Caki2 (cell line): Measurements from ENCODE around the gene C22orf42. TPM values are rescaled to one million over a fixed set of nuclear protein-coding genes. Genes with fewer than 3 reads are reported as not detected.
"Not testable (repeated sequence)": the region's sequence is repeated elsewhere in the genome, so short reads cannot be mapped to it uniquely, and the experiment has no call there.

Experiments used
- DNase-seq: peaks from one replicate; pipeline ENCODE4 v3.0.0-alpha.2; 2015; ENCODE audit warnings: low read depth
- in situ Hi-C: cut with HindIII; loops from 2 replicates; pipeline ENCODE4 v1.10.0; 2016; ENCODE audit warnings: low sequenced_read_pairs, low pct_unique_long_range_greater_than_20kb, mixed read lengths
- total RNA-seq: library from RNA; depleted of rRNA; stranded (reverse); fragments of >200 nt; shearing (Covaris generic); gene quantifications from 2 replicates; pipeline ENCODE4 v1.2.3, GENCODE V29; 2014; ENCODE audit warnings: low replicate concordance

C22orf42 gene
- total RNA-seq, 1 experiment from 2014 or later = not detected

DNA sequence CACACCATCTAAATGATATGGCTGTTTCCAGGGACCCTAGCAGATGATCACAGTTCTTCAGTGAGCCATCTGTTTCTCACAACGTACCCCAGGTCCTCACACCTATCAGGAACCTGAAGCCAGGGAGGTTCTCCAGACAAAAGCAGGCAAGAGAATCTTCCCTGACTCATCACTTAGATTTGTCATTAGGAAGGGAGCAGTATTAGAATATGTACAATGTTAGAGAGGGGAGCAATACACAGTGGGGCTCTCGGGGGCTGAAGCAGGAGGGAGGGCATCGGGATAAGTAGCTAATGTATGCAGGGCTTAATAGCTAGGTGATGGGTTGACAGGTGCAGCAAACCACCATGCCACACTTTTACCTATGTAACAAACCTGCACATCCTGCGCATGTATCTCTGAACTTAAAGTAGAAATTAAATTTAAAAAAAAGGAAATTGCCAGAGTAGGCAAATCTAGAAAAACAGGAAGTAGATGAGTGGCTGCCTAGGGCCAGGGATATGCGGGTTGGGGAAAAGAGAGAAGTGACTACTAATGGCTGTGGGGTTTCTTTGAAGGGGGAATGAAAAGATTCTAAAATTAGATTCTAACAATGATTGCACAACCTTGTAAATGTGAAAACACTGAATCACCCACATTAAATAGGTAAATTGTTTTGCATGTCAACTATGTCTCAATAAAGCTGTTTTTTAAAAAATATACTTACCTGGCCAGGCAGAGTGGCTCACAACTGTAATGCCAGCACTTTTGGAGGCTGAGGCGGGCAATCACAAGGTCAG is 14.4 kb downstream of the C22orf42 start:
- no peak for DNase-seq
- in situ Hi-C loops = no loop called here

GRCh38 chr22:32142600-32142999 is 16.5 kb downstream of the C22orf42 start:
- in situ Hi-C loops = no loop called here

DNA sequence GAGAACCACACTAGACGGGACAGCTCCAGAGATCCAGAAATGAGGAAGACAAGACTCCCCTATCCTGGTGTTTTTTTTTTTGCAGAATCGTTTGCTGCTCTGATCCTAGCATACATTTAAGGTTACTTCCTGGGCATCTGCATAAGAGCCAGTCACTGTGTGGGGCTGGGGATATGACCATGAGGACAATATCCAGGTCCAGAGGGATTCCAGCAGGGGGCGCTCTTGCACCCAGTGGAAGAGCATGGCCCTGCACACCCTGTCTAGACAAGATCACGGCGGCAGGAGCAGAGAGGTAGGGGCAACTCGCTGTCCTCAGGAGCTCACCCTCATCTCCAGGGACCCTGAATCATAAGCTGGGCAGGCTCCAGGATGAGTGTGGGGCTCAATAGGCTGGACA is 18.4 kb downstream of the C22orf42 start:
- in situ Hi-C loops, DNase-seq: not testable (repeated sequence)

More at GRCh38 chr22:32142600-32142999, 16.5 kb downstream of the C22orf42 start:
- DNase-seq = no peak

DNA sequence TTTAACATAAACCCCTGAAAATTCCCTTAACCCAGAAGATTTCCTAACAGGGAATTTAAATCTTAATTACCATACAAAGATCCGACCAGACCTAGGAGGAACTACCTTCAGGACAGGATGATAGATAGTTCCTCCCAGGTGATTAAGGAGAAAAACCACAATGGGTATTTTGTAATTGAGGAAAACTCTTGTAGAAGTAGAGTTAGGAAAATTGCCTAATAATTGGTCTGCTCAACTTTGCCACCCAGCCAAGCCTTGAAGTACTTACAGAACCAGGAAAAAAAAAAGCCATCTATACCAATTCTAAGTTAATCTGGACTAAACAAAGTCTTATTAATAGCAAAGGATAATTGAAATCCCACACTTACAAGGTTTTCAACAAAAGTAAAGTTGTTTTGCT is 20.5 kb downstream of the C22orf42 start:
- in situ Hi-C loops, DNase-seq: not testable (repeated sequence)

DNA sequence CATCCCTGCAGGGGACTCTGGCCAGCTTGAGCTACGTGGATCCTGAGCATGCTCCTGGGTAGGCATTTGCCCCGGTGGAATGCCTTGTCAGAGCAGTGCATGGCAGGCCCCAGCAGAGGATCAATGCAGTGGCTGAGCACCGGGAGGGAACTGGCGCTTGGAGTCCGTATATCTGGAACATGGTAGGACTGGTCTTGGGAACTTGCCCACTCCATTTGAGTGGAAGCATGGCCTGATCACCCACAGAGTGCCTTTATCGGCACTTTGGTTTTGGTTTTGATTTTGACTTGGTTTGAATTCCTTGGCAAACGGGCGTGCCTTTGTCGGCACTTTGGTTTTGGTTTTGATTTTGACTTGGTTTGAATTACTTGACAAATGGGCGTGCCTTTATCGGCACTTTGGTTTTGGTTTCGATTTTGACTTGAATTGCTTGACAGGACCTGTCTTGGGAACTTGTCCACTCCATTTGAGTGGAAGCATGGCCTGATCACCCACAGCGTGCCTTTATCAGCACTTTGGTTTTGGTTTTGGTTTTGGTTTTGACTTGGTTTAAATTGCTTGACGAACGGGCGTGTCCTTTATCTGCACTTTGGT is 21.3 kb downstream of the C22orf42 start:
- DNase-seq = peak; percentile 70
- in situ Hi-C loops = not testable (repeated sequence)

- DNase-seq, in situ Hi-C loops: not testable (repeated sequence)
Measured at GRCh38 chr22:32136881-32137280, 22.2 kb downstream of the C22orf42 start.

- in situ Hi-C loops = not testable (repeated sequence)
- DNase-seq = peak; percentile 84
Measured at GRCh38 chr22:32135958-32136357, 23.1 kb downstream of the C22orf42 start.

DNA sequence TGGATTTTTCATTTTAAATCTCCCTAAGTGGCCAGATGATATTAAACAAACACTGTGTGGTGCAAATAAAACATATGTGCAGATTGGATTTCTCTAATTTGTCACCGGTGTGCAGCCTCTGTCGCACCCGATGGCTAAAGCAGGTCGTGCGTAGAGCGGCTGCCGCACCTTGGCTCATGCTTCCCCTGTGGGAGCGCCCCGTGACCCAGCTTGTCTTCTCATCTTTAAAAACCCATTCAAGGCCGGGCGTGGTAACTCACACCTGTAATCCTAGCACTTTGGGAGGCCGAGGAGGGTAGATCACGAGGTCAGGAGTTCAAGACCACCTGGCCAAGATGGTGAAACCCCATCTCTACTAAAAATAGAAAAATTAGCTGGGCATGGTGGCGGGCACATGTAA is 24.3 kb downstream of the C22orf42 start:
- in situ Hi-C loops, DNase-seq: not testable (repeated sequence)

GRCh38 chr22:32132783-32133182 is 26.3 kb downstream of the C22orf42 start:
- DNase-seq = no peak
- in situ Hi-C loops = no loop called here

- in situ Hi-C loops = no loop called here
- DNase-seq = no peak
Measured at GRCh38 chr22:32132126-32132525, 27.0 kb downstream of the C22orf42 start.

DNA sequence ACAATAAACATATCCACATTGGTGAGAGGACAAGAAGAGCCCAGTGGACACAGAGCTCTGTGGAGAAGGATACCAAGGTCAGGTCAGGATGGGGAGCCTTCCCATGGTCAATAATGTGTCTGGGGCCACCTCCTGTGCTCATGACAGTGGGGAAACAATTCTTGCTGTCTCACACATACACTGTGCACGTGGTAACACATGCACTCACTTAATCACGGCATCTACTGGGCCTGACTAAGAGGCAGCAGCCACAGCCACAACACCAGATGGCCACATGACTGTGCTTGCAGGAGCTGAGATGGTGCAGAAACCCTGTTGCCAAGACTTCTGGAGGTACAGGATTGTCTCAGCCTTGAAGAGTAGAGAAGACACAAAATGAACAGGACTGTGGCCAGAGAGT is 28.6 kb downstream of the C22orf42 start:
- no peak for DNase-seq
- in situ Hi-C loops = no loop called here

DNA sequence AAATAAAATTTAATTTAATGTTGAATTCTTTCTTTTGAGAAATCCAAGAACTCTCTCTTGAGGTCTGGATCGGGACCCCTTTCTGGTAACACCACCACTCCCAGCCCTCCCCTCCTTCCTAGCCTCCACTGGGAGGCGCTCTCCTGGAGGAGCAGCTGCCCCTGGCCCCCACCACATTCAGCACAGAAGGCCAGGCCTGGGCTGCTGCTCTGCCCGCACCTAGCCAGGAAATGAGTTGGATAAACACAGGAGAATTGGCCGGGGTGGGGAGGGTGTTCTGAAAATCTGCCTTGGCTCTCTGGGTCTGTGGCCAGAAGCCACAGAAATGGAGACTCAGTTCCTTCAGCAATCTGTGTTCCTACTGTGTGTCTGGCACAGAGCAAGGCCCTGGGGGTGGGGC is 31.2 kb downstream of the C22orf42 start:
- no peak for DNase-seq
- in situ Hi-C loops = no loop called here

DNA sequence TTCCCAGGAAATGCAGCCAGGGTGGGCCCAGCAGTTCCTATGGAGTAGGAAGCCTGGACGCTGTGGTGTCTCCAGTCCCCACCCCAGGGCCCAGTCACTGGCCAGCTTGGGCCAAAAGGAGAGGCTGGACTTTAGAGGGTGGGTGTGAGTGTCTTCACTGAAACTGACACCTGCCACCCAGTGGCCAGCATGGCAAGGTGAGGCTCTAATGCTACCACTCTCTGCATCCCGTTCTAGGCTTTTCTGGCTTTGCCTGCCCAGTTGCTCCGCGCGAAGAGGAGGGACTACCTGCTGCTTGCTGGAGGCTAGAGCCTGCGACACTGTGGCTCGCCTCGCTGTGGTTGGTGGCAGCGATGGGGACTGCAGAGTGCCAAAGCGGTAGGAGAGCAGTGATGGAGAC is 35.4 kb downstream of the C22orf42 start:
- in situ Hi-C loops = no loop called here
- DNase-seq = no peak

GRCh38 chr22:32122899-32123298 is 36.2 kb downstream of the C22orf42 start:
- DNase-seq = no peak
- in situ Hi-C loops = no loop called here

DNA sequence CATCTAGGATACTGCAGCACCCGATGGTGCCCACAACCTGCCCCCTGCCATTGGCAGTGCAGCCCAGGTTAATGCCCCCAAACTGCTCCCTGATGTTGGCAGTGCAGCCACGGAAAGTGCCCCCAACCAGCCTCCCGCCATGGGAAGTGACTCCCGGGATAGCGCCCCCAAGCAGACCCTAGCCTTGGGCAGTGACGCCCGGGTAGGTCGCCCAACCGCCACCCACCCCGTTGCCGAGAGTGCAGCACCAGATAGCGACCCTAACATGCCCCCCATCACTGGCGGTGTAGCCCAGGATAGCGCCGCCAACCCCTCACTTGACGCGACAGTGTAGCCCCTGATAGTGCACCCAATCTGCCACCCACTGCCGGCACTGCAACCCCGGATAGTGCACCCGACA is 38.5 kb downstream of the C22orf42 start:
- in situ Hi-C loops = no loop called here
- no peak for DNase-seq

GRCh38 chr22:32119568-32120235 is 39.4 kb downstream of the C22orf42 start:
- DNase-seq = no peak
- in situ Hi-C loops = no loop called here

DNA sequence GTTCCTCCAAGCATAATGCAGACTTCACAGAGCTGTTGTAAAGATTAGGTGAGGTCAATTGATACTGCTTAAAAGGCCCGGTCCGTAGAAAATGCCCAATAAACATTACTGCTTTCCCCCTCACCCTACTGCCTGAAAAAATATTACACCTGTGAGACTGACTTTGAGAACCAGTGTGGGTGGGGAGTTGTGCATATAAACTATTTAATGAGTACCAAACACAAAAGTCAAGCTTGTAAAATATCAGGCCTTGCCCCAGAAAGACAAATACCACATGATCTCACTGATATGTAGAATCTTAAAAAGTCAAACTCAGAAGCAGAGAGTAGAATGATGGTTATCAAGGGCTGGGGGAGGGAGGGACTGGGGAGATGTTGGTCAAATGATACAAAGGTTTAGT is 46.7 kb downstream of the C22orf42 start:
- in situ Hi-C loops = no loop called here
- DNase-seq = no peak

GRCh38 chr22:32106930-32107329 is 52.2 kb downstream of the C22orf42 start:
- in situ Hi-C loops = no loop called here
- peak; percentile 36 for DNase-seq

GRCh38 chr22:32103658-32104315 is 55.3 kb downstream of the C22orf42 start:
- DNase-seq = no peak
- in situ Hi-C loops = no loop called here
